Lung (tissue), 12 donors: ENCODE results near the gene GDF15. TPM values are rescaled to one million over a fixed set of nuclear protein-coding genes. Genes with fewer than 3 reads are reported as not detected.

ENCODE experiments used
- ATAC-seq: fragments of 200-7000 bp; cut with Tn5 transposase; one replicate; pipeline ENCODE4 v1.9.1; 2020; ENCODE audit warnings: moderate number of reproducible peaks; ENCODE audit not compliant: insufficient read depth, low FRiP score
- DNase-seq, 3 donors: peaks; one replicate each; pipeline ENCODE4 v3.0.0-alpha.2; 2013 to 2017
- H3K27ac ChIP-seq, 2 donors: one replicate each; pipeline ENCODE4 v1.5.1; 2013; ENCODE audit warnings: mild to moderate bottlenecking in 2 of 2, moderate library complexity in 2 of 2, control low read depth in 1 of 2, inconsistent platforms in 1 of 2, low read depth in 1 of 2, low read length in 1 of 2
- H3K27me3 ChIP-seq, 3 donors: one replicate each; pipeline ENCODE4 v1.5.1; 2013; ENCODE audit warnings: low read length in 2 of 3; ENCODE audit not compliant: control insufficient read depth in 3 of 3, insufficient read depth in 3 of 3
- H3K36me3 ChIP-seq, 4 donors: one replicate each; pipeline ENCODE4 v1.5.1; 2013; ENCODE audit warnings: low read length in 4 of 4, mild to moderate bottlenecking in 1 of 4, moderate library complexity in 1 of 4; ENCODE audit not compliant: control insufficient read depth in 4 of 4, insufficient read depth in 4 of 4
- H3K4me1 ChIP-seq, 5 donors: one replicate each; pipeline ENCODE4 v1.5.1; 2013; ENCODE audit warnings: low read length in 5 of 5, mild to moderate bottlenecking in 2 of 5, moderate library complexity in 1 of 5; ENCODE audit not compliant: control insufficient read depth in 5 of 5, insufficient read depth in 5 of 5
- H3K4me3 ChIP-seq: one replicate; pipeline ENCODE4 v1.5.1; 2013; ENCODE audit warnings: mild to moderate bottlenecking, control low read depth, moderate library complexity
- H3K9ac ChIP-seq, 2 donors: one replicate each; pipeline ENCODE4 v1.5.1; 2013; ENCODE audit warnings: low read length in 2 of 2, control low read depth in 1 of 2; ENCODE audit not compliant: insufficient read depth in 1 of 2
- H3K9me3 ChIP-seq, 4 donors: one replicate each; pipeline ENCODE4 v1.5.1; 2013; ENCODE audit warnings: low read length in 3 of 4, mild to moderate bottlenecking in 1 of 4, moderate library complexity in 1 of 4; ENCODE audit not compliant: control insufficient read depth in 4 of 4, insufficient read depth in 3 of 4
- CTCF ChIP-seq: IDR thresholded peaks from 2 replicates; pipeline ENCODE4 v1.5.1; 2012; ENCODE audit warnings: mild to moderate bottlenecking; ENCODE audit errors: control extremely low read depth, extremely low read depth
- WGBS, 2 donors: extraction: QIAGEN DNeasy Blood & Tissue Kit; methylation state at CpG; one replicate each; pipeline ENCODE4 v1.1.7; 2013; 5-methylcytosine and 5-hydroxymethylcytosine counted together
- polyA plus RNA-seq, 2 donors: library from polyadenylated mRNA; stranded (reverse); fragments of 200-250 nt; gene quantifications; one replicate each; pipeline ENCODE4 v1.2.1, GENCODE V29; 2013
- total RNA-seq, 2 donors: library from RNA; depleted of rRNA in 1 of 2; stranded (reverse); fragments of >200 nt in 1 of 2; gene quantifications; one replicate each; pipeline ENCODE4 v1.2.1, GENCODE V29; 2014 to 2021
- donor health status: control.
- donor health status: control.
- donor health status: Bipolar disorder and iron deficiency.
- donor health status: healthy.
- donor health status: DM: yes; HTN: yes; CAD: no.

GDF15 gene
- total and polyA plus RNA-seq, 4 donors: 45.4 to 119 (median 56.8) TPM

- DNase-seq: no peak
- Histone ChIP-seq H3K27me3 (no peaks in the 10 kb centered on the region), H3K9ac (no peak overlapping the region), H3K4me3 (no peak overlapping the region), H3K27ac (no peak overlapping the region), H3K4me1 (peaks cover 0 to 36% (median 18%) of the 10 kb centered on the region in 5 donors), H3K9me3 (no peaks in the 10 kb centered on the region), H3K36me3 (peaks cover 0 to 4% (median 0%) of the 10 kb centered on the region in 4 donors)
- no peak for ATAC-seq
- 61 to 69% methylated on average over 14 of the region's 14 CpGs for WGBS, 2 donors
- TF ChIP-seq CTCF: no peak
These were observed 36.7 kb downstream of the GDF15 start for GRCh38 chr19:18422530-18423191.

GRCh38 chr19:18423258-18424020, 37.5 kb downstream of the GDF15 start:
- TF ChIP-seq CTCF: no peak
- WGBS, 2 donors: 87 to 91% methylated on average over 21 of the region's 21 CpGs
- H3K36me3 ChIP-seq: peaks cover 0 to 6% (median 0%) of the 10 kb centered on the region in 4 donors
- H3K4me3 ChIP-seq: no peak overlapping the region
- no peak for DNase-seq
- peaks cover 0 to 29% (median 12%) of the 10 kb centered on the region in 5 donors for H3K4me1 ChIP-seq
- H3K27ac ChIP-seq: no peak overlapping the region
- ATAC-seq: no peak
- H3K9ac ChIP-seq: no peak overlapping the region
- H3K9me3 ChIP-seq: no peaks in the 10 kb centered on the region
- no peaks in the 10 kb centered on the region for H3K27me3 ChIP-seq

GRCh38 chr19:18424122-18424889, 38.3 kb downstream of the GDF15 start:
- Histone ChIP-seq H3K9me3 (no peaks in the 10 kb centered on the region), H3K4me1 (peaks cover 0 to 30% (median 14%) of the 10 kb centered on the region in 5 donors), H3K27me3 (no peaks in the 10 kb centered on the region), H3K9ac (no peak overlapping the region), H3K4me3 (no peak overlapping the region), H3K27ac (no peak overlapping the region), H3K36me3 (peaks cover 0 to 6% (median 0%) of the 10 kb centered on the region in 4 donors)
- DNase-seq: no peak
- 80 to 85% methylated on average over 22 of the region's 22 CpGs for WGBS, 2 donors
- ATAC-seq: no peak
- TF ChIP-seq CTCF: no peak
